ENCODE measurements around the gene PML. TPM values are rescaled to one million over a fixed set of nuclear protein-coding genes. Genes with fewer than 3 reads are reported as not detected.

PML gene
- total and polyA plus RNA-seq, 9 donors, result 20.7 to 60.8 (median 49.4) TPM

- no peak for DNase-seq
- no peaks in the 10 kb centered on the region for H3K36me3 ChIP-seq
- intact Hi-C loops (cut with DNase I), result no loop called here
- H3K4me1 ChIP-seq (ENCODE audit: insufficient read depth), result peaks cover 13% of the 10 kb centered on the region
- no peaks in the 10 kb centered on the region for H3K27me3 ChIP-seq
- no peaks in the 10 kb centered on the region for H3K9me3 ChIP-seq
- 39 to 52% (median 39%) methylated on average over 2 of the region's 2 CpGs for WGBS, 3 donors
- H3K4me3 ChIP-seq, result peak overlapping the region; percentile 93
- TF ChIP-seq, protein P1, sequence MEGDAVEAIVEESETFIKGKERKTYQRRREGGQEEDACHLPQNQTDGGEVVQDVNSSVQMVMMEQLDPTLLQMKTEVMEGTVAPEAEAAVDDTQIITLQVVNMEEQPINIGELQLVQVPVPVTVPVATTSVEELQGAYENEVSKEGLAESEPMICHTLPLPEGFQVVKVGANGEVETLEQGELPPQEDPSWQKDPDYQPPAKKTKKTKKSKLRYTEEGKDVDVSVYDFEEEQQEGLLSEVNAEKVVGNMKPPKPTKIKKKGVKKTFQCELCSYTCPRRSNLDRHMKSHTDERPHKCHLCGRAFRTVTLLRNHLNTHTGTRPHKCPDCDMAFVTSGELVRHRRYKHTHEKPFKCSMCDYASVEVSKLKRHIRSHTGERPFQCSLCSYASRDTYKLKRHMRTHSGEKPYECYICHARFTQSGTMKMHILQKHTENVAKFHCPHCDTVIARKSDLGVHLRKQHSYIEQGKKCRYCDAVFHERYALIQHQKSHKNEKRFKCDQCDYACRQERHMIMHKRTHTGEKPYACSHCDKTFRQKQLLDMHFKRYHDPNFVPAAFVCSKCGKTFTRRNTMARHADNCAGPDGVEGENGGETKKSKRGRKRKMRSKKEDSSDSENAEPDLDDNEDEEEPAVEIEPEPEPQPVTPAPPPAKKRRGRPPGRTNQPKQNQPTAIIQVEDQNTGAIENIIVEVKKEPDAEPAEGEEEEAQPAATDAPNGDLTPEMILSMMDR (IDR thresholded peaks at IDR 0.05), result no peak
- no peak for TF ChIP-seq POLR2A (IDR thresholded peaks at IDR 0.05)
- no peak for TF ChIP-seq EP300 (IDR thresholded peaks at IDR 0.05)
- H3K27ac ChIP-seq, result no peak overlapping the region
Measured at GRCh38 chr15:73996267-73996666, 1.8 kb downstream of the PML start.

DNA sequence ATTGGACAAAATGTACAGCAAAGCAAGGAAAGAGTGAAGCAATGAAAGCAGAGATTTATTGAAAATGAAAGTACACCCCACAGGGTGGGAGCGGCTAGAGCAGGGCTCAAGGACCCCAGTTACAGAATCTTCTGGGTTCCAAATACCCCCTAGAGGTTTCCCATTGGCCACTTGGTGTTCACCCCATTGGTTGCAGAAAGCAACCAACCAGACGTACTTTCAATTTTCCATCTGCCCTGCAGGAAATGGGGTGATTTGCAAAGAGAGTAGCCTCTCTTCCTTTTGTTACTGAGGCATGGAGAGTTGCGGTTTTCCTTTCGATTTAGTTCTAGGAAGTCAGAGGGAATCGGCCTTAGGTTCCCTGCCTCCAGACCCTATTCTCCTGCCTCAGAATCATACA, 2.4 kb downstream of the PML start:
- Histone ChIP-seq H3K4me3 (peak overlapping the region; percentile 5), H3K36me3 (no peaks in the 10 kb centered on the region), H3K27ac (peak overlapping the region in 1 of 2 donors; percentile 44), H3K9me3 (no peaks in the 10 kb centered on the region), H3K4me1 (ENCODE audit: insufficient read depth) (peaks cover 13% of the 10 kb centered on the region), H3K27me3 (no peaks in the 10 kb centered on the region)
- no peak for DNase-seq
- intact Hi-C loops (cut with DNase I), result no loop called here
- WGBS, 3 donors, result 18 to 25% (median 19%) methylated on average over 5 of the region's 5 CpGs
- TF ChIP-seq, protein P1 (IDR thresholded peaks at IDR 0.05), result no peak
- TF ChIP-seq EP300 (IDR thresholded peaks at IDR 0.05) (no peak), POLR2A (IDR thresholded peaks at IDR 0.05) (no peak)

DNA sequence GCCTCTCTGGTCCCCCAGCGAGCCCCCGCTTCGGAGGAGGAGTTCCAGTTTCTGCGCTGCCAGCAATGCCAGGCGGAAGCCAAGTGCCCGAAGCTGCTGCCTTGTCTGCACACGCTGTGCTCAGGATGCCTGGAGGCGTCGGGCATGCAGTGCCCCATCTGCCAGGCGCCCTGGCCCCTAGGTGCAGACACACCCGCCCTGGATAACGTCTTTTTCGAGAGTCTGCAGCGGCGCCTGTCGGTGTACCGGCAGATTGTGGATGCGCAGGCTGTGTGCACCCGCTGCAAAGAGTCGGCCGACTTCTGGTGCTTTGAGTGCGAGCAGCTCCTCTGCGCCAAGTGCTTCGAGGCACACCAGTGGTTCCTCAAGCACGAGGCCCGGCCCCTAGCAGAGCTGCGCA, 3.5 kb downstream of the PML start:
- intact Hi-C loops (cut with DNase I), result no loop called here
- TF ChIP-seq, protein P1 (IDR thresholded peaks at IDR 0.05), result no peak
- TF ChIP-seq POLR2A (IDR thresholded peaks at IDR 0.05) (no peak), EP300 (IDR thresholded peaks at IDR 0.05) (no peak)
- Histone ChIP-seq H3K9me3 (no peaks in the 10 kb centered on the region), H3K27me3 (no peaks in the 10 kb centered on the region), H3K36me3 (no peaks in the 10 kb centered on the region), H3K4me1 (ENCODE audit: insufficient read depth) (peaks cover 9% of the 10 kb centered on the region), H3K27ac (no peak overlapping the region), H3K4me3 (no peak overlapping the region)
- DNase-seq, result no peak
- WGBS, 3 donors, result 93 to 99% (median 95%) methylated on average over 9 to 27 of the region's 27 CpGs

DNA sequence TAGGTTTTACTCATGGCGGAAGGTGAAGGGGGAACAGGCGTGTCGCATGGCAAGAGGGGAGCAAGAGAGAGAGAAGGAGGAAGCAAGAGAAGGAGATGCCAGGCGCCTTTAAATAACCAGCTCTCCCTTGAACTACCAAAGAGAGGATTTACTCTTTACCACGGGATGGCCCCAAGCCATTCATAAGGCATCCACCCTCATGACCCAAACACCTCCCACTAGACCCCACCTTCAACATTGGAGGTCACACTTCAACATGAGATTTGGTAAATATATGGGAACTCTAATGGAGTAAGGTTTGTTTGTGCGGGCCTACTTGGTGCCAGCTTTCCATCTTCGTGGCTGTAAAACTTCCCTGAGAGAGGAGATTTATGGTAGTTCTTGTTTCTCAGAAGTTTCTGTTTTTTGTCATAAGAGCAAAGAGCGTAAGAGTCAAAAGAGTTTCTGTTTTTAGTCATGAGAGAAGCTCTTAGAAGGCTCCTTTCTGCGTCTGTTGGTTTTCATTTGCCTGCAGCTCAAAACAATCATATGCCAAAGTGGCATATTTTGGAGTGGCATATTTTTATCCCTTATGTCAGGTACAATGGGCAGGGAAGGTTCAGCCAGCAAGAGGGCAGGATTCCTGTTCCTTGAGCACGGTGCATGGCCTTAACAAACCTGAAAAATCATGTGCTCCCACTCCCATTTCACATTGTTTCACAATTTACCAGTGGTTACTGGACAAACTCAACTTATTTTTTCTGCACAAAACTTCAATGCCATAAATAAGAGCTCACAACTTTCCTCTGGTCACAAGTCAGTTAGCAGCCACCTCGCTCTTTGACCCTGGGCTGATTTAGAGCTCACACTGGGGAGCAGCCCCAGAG, 12.5 kb downstream of the PML start:
- intact Hi-C loops (cut with DNase I), result no loop called here
- peaks cover 11% of the 10 kb centered on the region for H3K4me1 ChIP-seq (ENCODE audit: insufficient read depth)
- H3K27ac ChIP-seq, result no peak overlapping the region
- 72 to 85% (median 82%) methylated on average over 11 of the region's 11 CpGs for WGBS, 3 donors
- H3K36me3 ChIP-seq, result no peaks in the 10 kb centered on the region
- no peak for DNase-seq
- TF ChIP-seq, protein P1 (IDR thresholded peaks at IDR 0.05), result no peak
- TF ChIP-seq POLR2A (IDR thresholded peaks at IDR 0.05) (no peak), EP300 (IDR thresholded peaks at IDR 0.05) (no peak)
- H3K27me3 ChIP-seq, result no peaks in the 10 kb centered on the region
- no peaks in the 10 kb centered on the region for H3K9me3 ChIP-seq
- no peak overlapping the region for H3K4me3 ChIP-seq

Data from ovary (tissue), 9 donors.